Osteoblast (primary cell): ENCODE results near the gene ZCWPW1. TPM values are rescaled to one million over a fixed set of nuclear protein-coding genes. Genes with fewer than 3 reads are reported as not detected.
"Not testable (repeated sequence)": the region's sequence is repeated elsewhere in the genome, so short reads cannot be mapped to it uniquely, and the experiment has no call there.

Experiments
- DNase-seq: peaks from one replicate; pipeline ENCODE4 v3.0.0; 2011; ENCODE audit warnings: low spot score, mixed read lengths; ENCODE audit not compliant: insufficient read length; ENCODE audit errors: missing footprints
- H2AFZ ChIP-seq: 2 replicates; pipeline ENCODE4 v1.6.0; 2011; ENCODE audit warnings: mild to moderate bottlenecking, low read length
- H3K27ac ChIP-seq: 2 replicates; pipeline ENCODE4 v1.5.1; 2011; ENCODE audit warnings: mild to moderate bottlenecking, low read depth, low read length, moderate library complexity
- H3K27me3 ChIP-seq: 2 replicates; pipeline ENCODE4 v1.6.0; 2012; ENCODE audit warnings: mild to moderate bottlenecking, control low read depth, inconsistent platforms, low read length, moderate library complexity; ENCODE audit not compliant: insufficient read depth
- H3K36me3 ChIP-seq: 2 replicates; pipeline ENCODE4 v1.5.1; 2011; ENCODE audit warnings: mild to moderate bottlenecking, low read length, control low read depth, moderate library complexity; ENCODE audit not compliant: insufficient read depth
- H3K4me1 ChIP-seq: 2 replicates; pipeline ENCODE4 v1.5.1; 2011; ENCODE audit warnings: mild to moderate bottlenecking, low read length, control low read depth, moderate library complexity; ENCODE audit not compliant: insufficient read depth
- H3K4me2 ChIP-seq: 2 replicates; pipeline ENCODE4 v1.6.0; 2011; ENCODE audit warnings: mild to moderate bottlenecking, low read length; ENCODE audit not compliant: insufficient read depth
- H3K4me3 ChIP-seq: fragments of 200-600 bp; sonication (generic); 3 replicates; pipeline ENCODE4 v1.5.1; 2012; ENCODE audit warnings: mild to moderate bottlenecking, low read length, inconsistent platforms; ENCODE audit not compliant: insufficient read depth
- H3K79me2 ChIP-seq: 2 replicates; pipeline ENCODE4 v1.6.0; 2012; ENCODE audit warnings: mild to moderate bottlenecking, low read length, control low read depth, inconsistent platforms; ENCODE audit not compliant: insufficient read depth
- H3K9me3 ChIP-seq: 2 replicates; pipeline ENCODE4 v1.5.1; 2011; ENCODE audit warnings: low read depth, low read length, control low read depth
- H4K20me1 ChIP-seq: 2 replicates; pipeline ENCODE4 v1.6.0; 2012; ENCODE audit warnings: mild to moderate bottlenecking, low read length, control low read depth; ENCODE audit not compliant: insufficient read depth
- CTCF ChIP-seq: IDR thresholded peaks from 2 replicates; pipeline ENCODE4 v1.5.1; 2011; ENCODE audit warnings: mild to moderate bottlenecking, low read depth, low read length, moderate library complexity; ENCODE audit errors: extremely low read depth
- total RNA-seq: library from RNA; depleted of rRNA; stranded (reverse); fragments of >200 nt; gene quantifications from 2 replicates; pipeline ENCODE4 v1.2.3, GENCODE V29; 2012

ZCWPW1 gene
- total RNA-seq, 1 donor = 2.2 TPM

GRCh38 chr7:100381531-100382233 is 46.8 kb downstream of the ZCWPW1 start:
- H3K79me2 ChIP-seq, H2AFZ ChIP-seq: not testable (repeated sequence)

GRCh38 chr7:100380196-100380595 is 48.3 kb downstream of the ZCWPW1 start:
- no peaks in the 10 kb centered on the region for H3K79me2 ChIP-seq
- H2AFZ ChIP-seq = no peak overlapping the region
- H4K20me1 ChIP-seq = no peaks in the 10 kb centered on the region
- no peak for TF ChIP-seq CTCF
- H3K9me3 ChIP-seq = no peaks in the 10 kb centered on the region
- no peaks in the 10 kb centered on the region for H3K36me3 ChIP-seq
- no peak overlapping the region for H3K4me3 ChIP-seq
- H3K4me2 ChIP-seq = no peak overlapping the region
- H3K27me3 ChIP-seq = no peaks in the 10 kb centered on the region
- no peaks in the 10 kb centered on the region for H3K4me1 ChIP-seq
- H3K27ac ChIP-seq = no peak overlapping the region
- DNase-seq = no peak

More at GRCh38 chr7:100381531-100382233, 46.8 kb downstream of the ZCWPW1 start:
- H3K4me3 ChIP-seq, H3K4me1 ChIP-seq, H3K9me3 ChIP-seq, DNase-seq, H3K27ac ChIP-seq, H4K20me1 ChIP-seq, H3K27me3 ChIP-seq, H3K36me3 ChIP-seq, H3K4me2 ChIP-seq: not testable (repeated sequence)

- no peaks in the 10 kb centered on the region for H3K79me2 ChIP-seq
- no peak overlapping the region for H3K27ac ChIP-seq
- H4K20me1 ChIP-seq = no peaks in the 10 kb centered on the region
- no peaks in the 10 kb centered on the region for H3K9me3 ChIP-seq
- no peaks in the 10 kb centered on the region for H3K36me3 ChIP-seq
- no peaks in the 10 kb centered on the region for H3K4me1 ChIP-seq
- TF ChIP-seq CTCF = no peak
- no peaks in the 10 kb centered on the region for H3K27me3 ChIP-seq
- DNase-seq = no peak
- H2AFZ ChIP-seq = no peak overlapping the region
- H3K4me2 ChIP-seq = no peak overlapping the region
- H3K4me3 ChIP-seq = no peak overlapping the region
Measured at GRCh38 chr7:100378114-100378755, 50.3 kb downstream of the ZCWPW1 start.

- DNase-seq = no peak
- Histone ChIP-seq H2AFZ (no peak overlapping the region), H4K20me1 (no peaks in the 10 kb centered on the region), H3K9me3 (no peaks in the 10 kb centered on the region), H3K4me3 (no peak overlapping the region), H3K36me3 (no peaks in the 10 kb centered on the region), H3K27me3 (no peaks in the 10 kb centered on the region), H3K27ac (no peak overlapping the region), H3K4me1 (no peaks in the 10 kb centered on the region), H3K79me2 (no peaks in the 10 kb centered on the region), H3K4me2 (no peak overlapping the region)
- no peak for TF ChIP-seq CTCF
Measured at GRCh38 chr7:100376066-100376465, 52.4 kb downstream of the ZCWPW1 start.
